GM21526 (cell line): ENCODE results near the gene DNAH11.
"Not testable (repeated sequence)": the region's sequence is repeated elsewhere in the genome, so short reads cannot be mapped to it uniquely, and the experiment has no call there.

Experiments
- ATAC-seq: cut with Tn5 transposase; IDR thresholded peaks from one replicate; pipeline ENCODE4 v1.9.1; 2021; ENCODE audit warnings: moderate library complexity; ENCODE audit not compliant: unreplicated experiment, low FRiP score

Gene DNAH11

GRCh38 chr7:21616796-21617436 lies 74.1 kb downstream of the DNAH11 start:
- no peak for ATAC-seq

- ATAC-seq: no peak
Measured at GRCh38 chr7:21617513-21617912, 74.7 kb downstream of the DNAH11 start.

- no peak for ATAC-seq
Measured at GRCh38 chr7:21617916-21618390, 75.1 kb downstream of the DNAH11 start.

- ATAC-seq: no peak
Measured at GRCh38 chr7:21618706-21619105, 75.9 kb downstream of the DNAH11 start.

GRCh38 chr7:21620054-21620453 lies 77.2 kb downstream of the DNAH11 start:
- ATAC-seq: no peak

- no peak for ATAC-seq
Measured at GRCh38 chr7:21624320-21624719, 81.5 kb downstream of the DNAH11 start.

- ATAC-seq: no peak
Measured at GRCh38 chr7:21636694-21637093, 93.9 kb downstream of the DNAH11 start.

- no peak for ATAC-seq
Measured at GRCh38 chr7:21639206-21639868, 96.5 kb downstream of the DNAH11 start.

- ATAC-seq: no peak
Measured at GRCh38 chr7:21640105-21640504, 97.3 kb downstream of the DNAH11 start.

GRCh38 chr7:21641546-21641945 lies 98.7 kb downstream of the DNAH11 start:
- ATAC-seq: no peak

- no peak for ATAC-seq
Measured at GRCh38 chr7:21642422-21642821, 99.6 kb downstream of the DNAH11 start.

- ATAC-seq: no peak
Measured at GRCh38 chr7:21651697-21652096, 108.9 kb downstream of the DNAH11 start.

- ATAC-seq: no peak
Measured at GRCh38 chr7:21653623-21654022, 110.8 kb downstream of the DNAH11 start.

GRCh38 chr7:21656081-21656480 lies 113.2 kb downstream of the DNAH11 start:
- no peak for ATAC-seq

- ATAC-seq: no peak
Measured at GRCh38 chr7:21656796-21657195, 114.0 kb downstream of the DNAH11 start.

GRCh38 chr7:21670496-21670895 lies 127.7 kb downstream of the DNAH11 start:
- no peak for ATAC-seq

- peak; percentile 93 for ATAC-seq
Measured at GRCh38 chr7:21671859-21672258, 129.0 kb downstream of the DNAH11 start.

- no peak for ATAC-seq
Measured at GRCh38 chr7:21675255-21675654, 132.4 kb downstream of the DNAH11 start.

GRCh38 chr7:21690705-21691104 lies 147.9 kb downstream of the DNAH11 start:
- ATAC-seq: no peak

GRCh38 chr7:21691146-21691545 lies 148.3 kb downstream of the DNAH11 start:
- ATAC-seq: not testable (repeated sequence)

- not testable (repeated sequence) for ATAC-seq
Measured at GRCh38 chr7:21700587-21700986, 157.7 kb downstream of the DNAH11 start.

GRCh38 chr7:21702303-21702702 lies 159.5 kb downstream of the DNAH11 start:
- ATAC-seq: no peak
